ENCODE results near the gene AK5.

AK5 gene

GRCh38 chr1:77592906-77593305 lies 311.1 kb downstream of the AK5 start:
- H3K36me3 ChIP-seq (ENCODE audit: low read depth): peaks cover 13% of the 10 kb centered on the region
- DNase-seq (ENCODE audit: low spot score) (no peak), ATAC-seq (ENCODE audit: low read depth) (no peak)
- H3K27ac ChIP-seq (ENCODE audit: poor library complexity, severe bottlenecking): no peak overlapping the region
- no peaks in the 10 kb centered on the region for H3K27me3 ChIP-seq (ENCODE audit: insufficient read depth, poor library complexity, severe bottlenecking)
- no peaks in the 10 kb centered on the region for H3K9me3 ChIP-seq (ENCODE audit: severe bottlenecking)
- no peak overlapping the region for H3K4me3 ChIP-seq (ENCODE audit: severe bottlenecking)
- no peak for TF ChIP-seq CTCF (IDR thresholded peaks at IDR 0.05; ENCODE audit: poor library complexity, severe bottlenecking)
- H3K4me1 ChIP-seq (ENCODE audit: insufficient read depth, poor library complexity, severe bottlenecking): peaks cover 8% of the 10 kb centered on the region

- H3K4me1 ChIP-seq (ENCODE audit: insufficient read depth, poor library complexity, severe bottlenecking): peaks cover 8% of the 10 kb centered on the region
- no peak for ATAC-seq (ENCODE audit: low read depth)
- no peaks in the 10 kb centered on the region for H3K27me3 ChIP-seq (ENCODE audit: insufficient read depth, poor library complexity, severe bottlenecking)
- H3K9me3 ChIP-seq (ENCODE audit: severe bottlenecking): no peaks in the 10 kb centered on the region
- no peak overlapping the region for H3K27ac ChIP-seq (ENCODE audit: poor library complexity, severe bottlenecking)
- H3K4me3 ChIP-seq (ENCODE audit: severe bottlenecking): no peak overlapping the region
- H3K36me3 ChIP-seq (ENCODE audit: low read depth): peaks cover 24% of the 10 kb centered on the region
- no peak for DNase-seq (ENCODE audit: low spot score)
- no peak for TF ChIP-seq CTCF (IDR thresholded peaks at IDR 0.05; ENCODE audit: poor library complexity, severe bottlenecking)
Observed at GRCh38 chr1:77594366-77595112, 312.7 kb downstream of the AK5 start.

GRCh38 chr1:77597310-77597709 lies 315.5 kb downstream of the AK5 start:
- Histone ChIP-seq H3K27ac (ENCODE audit: poor library complexity, severe bottlenecking) (no peak overlapping the region), H3K27me3 (ENCODE audit: insufficient read depth, poor library complexity, severe bottlenecking) (no peaks in the 10 kb centered on the region), H3K9me3 (ENCODE audit: severe bottlenecking) (no peaks in the 10 kb centered on the region), H3K4me1 (ENCODE audit: insufficient read depth, poor library complexity, severe bottlenecking) (peaks cover 8% of the 10 kb centered on the region), H3K4me3 (ENCODE audit: severe bottlenecking) (no peak overlapping the region), H3K36me3 (ENCODE audit: low read depth) (peaks cover 20% of the 10 kb centered on the region)
- no peak for DNase-seq (ENCODE audit: low spot score)
- TF ChIP-seq CTCF (IDR thresholded peaks at IDR 0.05; ENCODE audit: poor library complexity, severe bottlenecking): no peak
- ATAC-seq (ENCODE audit: low read depth): no peak

- Histone ChIP-seq H3K4me3 (ENCODE audit: severe bottlenecking) (no peak overlapping the region), H3K36me3 (ENCODE audit: low read depth) (peaks cover 33% of the 10 kb centered on the region), H3K9me3 (ENCODE audit: severe bottlenecking) (peaks cover 16% of the 10 kb centered on the region), H3K27ac (ENCODE audit: poor library complexity, severe bottlenecking) (no peak overlapping the region), H3K4me1 (ENCODE audit: insufficient read depth, poor library complexity, severe bottlenecking) (no peaks in the 10 kb centered on the region), H3K27me3 (ENCODE audit: insufficient read depth, poor library complexity, severe bottlenecking) (no peaks in the 10 kb centered on the region)
- ATAC-seq (ENCODE audit: low read depth): no peak; the same call in 2 of the 3 replicates
- DNase-seq (ENCODE audit: low spot score): no peak
- no peak for TF ChIP-seq CTCF (IDR thresholded peaks at IDR 0.05; ENCODE audit: poor library complexity, severe bottlenecking)
Observed at GRCh38 chr1:77605246-77606026, 323.6 kb downstream of the AK5 start.

All from RWPE2 (cell line).